SKM-1 (cell line): ENCODE results near the gene SGK2.

Source experiments
- DNase-seq: peaks from one replicate; lab custom pipeline; 2025; ENCODE audit not compliant: unreplicated experiment; lab: John Stamatoyannopoulos, UW

SGK2 gene

GRCh38 chr20:43536041-43536816 lies 22.6 kb upstream of the SGK2 start:
- no peak for DNase-seq

- DNase-seq, result no peak
Observed at GRCh38 chr20:43536817-43537440, 21.9 kb upstream of the SGK2 start.

GRCh38 chr20:43537921-43538877 lies 20.6 kb upstream of the SGK2 start:
- peak; percentile 17 for DNase-seq

- no peak for DNase-seq
Observed at GRCh38 chr20:43538878-43539700, 19.7 kb upstream of the SGK2 start.

GRCh38 chr20:43539975-43540672 lies 18.7 kb upstream of the SGK2 start:
- no peak for DNase-seq

GRCh38 chr20:43540673-43541060 lies 18.2 kb upstream of the SGK2 start:
- DNase-seq, result no peak

- DNase-seq, result no peak
Observed at GRCh38 chr20:43541214-43541613, 17.6 kb upstream of the SGK2 start.

- no peak for DNase-seq
Observed at GRCh38 chr20:43542161-43542560, 16.7 kb upstream of the SGK2 start.

- no peak for DNase-seq
Observed at GRCh38 chr20:43542674-43543073, 16.2 kb upstream of the SGK2 start.

- DNase-seq, result no peak
Observed at GRCh38 chr20:43543138-43543537, 15.7 kb upstream of the SGK2 start.

- no peak for DNase-seq
Observed at GRCh38 chr20:43544501-43544900, 14.3 kb upstream of the SGK2 start.

GRCh38 chr20:43545837-43546578 lies 12.8 kb upstream of the SGK2 start:
- DNase-seq, result no peak

- DNase-seq, result no peak
Observed at GRCh38 chr20:43548273-43548880, 10.4 kb upstream of the SGK2 start.

- DNase-seq, result no peak
Observed at GRCh38 chr20:43549416-43550065, 9.3 kb upstream of the SGK2 start.

- no peak for DNase-seq
Observed at GRCh38 chr20:43550456-43550855, 8.4 kb upstream of the SGK2 start.

- no peak for DNase-seq
Observed at GRCh38 chr20:43554369-43554768, 4.5 kb upstream of the SGK2 start.

GRCh38 chr20:43559147-43559987 lies 540 bp downstream of the SGK2 start:
- DNase-seq, result no peak

- no peak for DNase-seq
Observed at GRCh38 chr20:43560974-43561373, 2.1 kb downstream of the SGK2 start.
